NCI-H510A (cell line): ENCODE data around the gene NAALADL2.
"Not testable (repeated sequence)": the region's sequence is repeated elsewhere in the genome, so short reads cannot be mapped to it uniquely, and the experiment has no call there.

Experiments
- DNase-seq: peaks from one replicate; lab custom pipeline; 2025; lab: John Stamatoyannopoulos, UW

NAALADL2 gene

DNA sequence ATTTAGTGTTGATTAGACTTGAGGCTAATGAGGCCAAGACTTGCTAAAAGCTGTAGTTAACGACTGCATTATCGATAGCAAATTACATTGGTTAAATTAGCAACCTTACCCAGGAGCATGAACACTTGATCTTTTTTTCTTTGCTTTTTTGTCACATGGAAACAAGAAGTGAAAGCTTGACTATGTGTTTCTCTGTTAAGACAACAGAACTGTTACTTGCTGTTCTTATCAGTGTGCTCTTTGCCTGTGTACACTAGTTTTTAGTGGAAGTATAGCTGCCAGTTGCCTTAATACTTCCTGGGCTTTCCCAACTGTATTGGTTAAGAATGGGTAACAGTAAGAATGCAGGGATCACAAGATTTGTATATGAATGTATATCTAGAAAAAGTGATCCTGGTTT is 625.5 kb downstream of the NAALADL2 start:
- DNase-seq = no peak

DNA sequence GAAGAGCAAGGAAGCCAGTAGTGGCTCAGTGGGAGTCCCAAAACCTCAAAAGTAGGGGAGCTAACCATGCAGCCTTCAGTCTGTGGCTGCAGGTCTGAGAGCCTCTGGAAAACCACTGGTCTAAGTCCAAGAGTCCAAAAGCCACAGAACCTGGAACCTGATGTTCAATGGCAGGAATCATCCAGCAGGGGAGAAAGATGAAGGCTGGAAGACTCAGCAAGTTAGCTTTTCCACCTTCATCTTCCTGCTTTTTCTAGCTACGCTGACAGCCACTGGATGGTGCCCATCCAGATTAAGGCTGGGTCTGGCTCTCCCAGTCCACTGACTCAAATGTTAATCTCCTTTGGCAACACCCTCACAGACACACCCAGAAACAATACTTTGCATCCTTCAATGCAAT is 626.3 kb downstream of the NAALADL2 start:
- no peak for DNase-seq

DNA sequence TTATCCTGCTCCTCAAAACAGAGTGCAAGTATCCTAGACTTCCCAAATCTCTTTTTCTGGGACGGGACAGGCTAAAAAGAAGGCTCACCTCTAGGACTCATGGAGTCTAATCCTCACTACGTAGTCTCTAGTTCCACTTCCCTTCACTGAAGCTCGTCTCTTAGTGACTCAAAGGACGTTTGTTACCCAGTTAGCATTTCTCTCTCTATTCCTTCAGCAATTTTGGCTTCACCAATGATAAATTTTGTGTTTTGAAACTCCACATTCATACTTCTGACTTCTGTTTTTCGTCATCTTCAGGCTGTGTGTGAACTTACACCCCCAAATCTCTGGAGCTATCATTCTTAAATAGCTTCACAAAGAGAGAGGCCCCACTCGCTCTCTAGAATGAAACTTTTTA is 627.1 kb downstream of the NAALADL2 start:
- DNase-seq = no peak

DNA sequence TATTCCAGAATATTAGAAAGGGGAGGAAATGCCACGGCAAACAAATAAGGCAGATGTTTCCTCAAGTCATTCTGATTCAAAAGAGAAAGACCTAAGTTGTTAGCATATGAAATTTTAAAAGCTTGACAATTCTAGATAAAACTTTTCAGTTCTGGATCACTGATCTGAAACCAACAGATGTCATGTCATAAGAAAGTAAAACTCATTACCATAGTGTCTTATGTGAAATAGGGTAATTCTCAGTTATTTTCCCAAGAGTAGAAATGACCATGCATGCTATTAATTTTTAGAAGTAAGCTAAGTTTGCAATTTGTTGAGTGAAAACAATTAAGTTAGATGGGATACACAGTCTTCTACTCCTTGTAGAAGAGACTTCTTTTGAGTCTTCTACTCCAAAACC is 630.3 kb downstream of the NAALADL2 start:
- no peak for DNase-seq

DNA sequence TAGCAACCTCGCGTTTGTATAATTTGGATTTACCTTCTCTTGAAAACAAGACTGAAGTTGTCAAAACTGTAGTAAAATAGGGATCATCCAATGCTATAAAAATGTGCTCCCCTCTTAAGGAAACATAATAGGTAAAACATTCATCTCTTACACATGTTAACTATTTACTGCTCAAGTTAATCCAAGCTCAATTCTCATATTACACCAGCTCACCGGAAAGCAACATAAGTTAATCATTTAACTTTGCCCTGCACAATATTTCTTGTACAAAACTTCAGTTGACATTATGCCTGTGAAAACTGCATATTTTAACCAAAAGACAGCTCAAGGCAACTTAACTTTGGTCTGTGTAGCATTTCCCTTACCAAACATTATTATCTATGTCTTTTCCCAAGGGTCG is 634.2 kb downstream of the NAALADL2 start:
- no peak for DNase-seq

DNA sequence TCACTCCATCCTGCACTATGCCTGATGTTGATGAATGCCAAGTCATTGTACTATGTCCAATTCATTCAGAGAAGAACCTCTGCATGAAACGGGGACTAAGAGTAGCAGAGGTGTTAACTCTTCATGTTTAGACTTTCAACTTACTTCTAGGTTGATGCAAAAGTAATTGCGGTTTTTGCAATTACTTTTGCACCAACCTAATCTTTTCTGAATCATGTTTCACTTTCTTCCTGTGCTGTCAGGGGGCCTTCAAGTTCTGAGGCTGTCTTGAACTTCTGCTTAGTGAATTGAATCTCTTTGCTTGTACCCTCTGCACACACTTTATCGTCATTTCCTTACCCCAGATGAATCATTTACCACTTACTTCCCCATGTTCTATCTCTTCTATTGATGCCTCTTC is 636.2 kb downstream of the NAALADL2 start:
- DNase-seq = no peak

DNA sequence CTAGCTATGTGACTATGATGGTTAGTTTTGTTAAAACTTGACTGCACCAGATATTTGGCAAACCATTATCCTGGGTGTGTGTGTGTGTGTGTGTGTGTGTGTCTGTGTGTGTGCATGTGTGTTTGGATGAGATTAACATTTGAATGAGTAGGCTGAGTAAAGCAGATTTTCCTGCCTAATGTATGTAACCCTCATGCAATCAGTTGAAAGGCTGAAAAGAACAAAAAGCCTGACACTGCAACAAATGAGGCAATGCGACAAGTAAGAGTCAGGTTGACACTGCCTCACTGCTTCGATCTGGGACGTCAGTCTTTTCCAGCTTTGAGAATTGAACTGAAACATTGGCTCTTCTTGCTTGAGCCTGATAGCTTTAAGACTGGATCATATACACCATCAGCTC is 643.0 kb downstream of the NAALADL2 start:
- no peak for DNase-seq

DNA sequence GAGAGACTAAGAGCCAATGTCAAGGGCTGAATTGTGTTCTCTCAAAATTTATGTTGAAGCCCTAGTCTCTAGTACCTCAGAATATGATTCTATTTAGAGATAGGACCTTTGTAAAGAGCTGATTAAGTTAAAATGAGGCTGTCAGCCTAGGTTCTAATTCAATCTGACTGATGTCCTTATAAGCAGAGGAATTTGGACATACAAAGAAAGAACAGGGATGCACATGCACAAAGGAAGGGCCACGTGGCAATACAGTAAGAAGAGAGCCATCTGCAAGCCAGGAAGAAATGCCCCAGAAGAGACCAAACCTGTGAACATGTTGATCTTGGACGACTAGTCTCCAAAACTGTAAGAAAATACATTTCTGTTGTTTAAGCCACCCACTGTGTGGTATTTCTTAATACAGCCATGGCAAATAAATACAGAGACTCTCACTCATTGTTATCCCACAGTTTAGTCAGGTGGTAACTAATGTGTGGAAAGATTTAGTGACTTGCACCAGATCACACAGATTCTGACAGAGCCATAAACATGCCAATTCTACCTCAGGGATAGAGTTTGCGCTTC is 652.2 kb downstream of the NAALADL2 start:
- DNase-seq = no peak

DNA sequence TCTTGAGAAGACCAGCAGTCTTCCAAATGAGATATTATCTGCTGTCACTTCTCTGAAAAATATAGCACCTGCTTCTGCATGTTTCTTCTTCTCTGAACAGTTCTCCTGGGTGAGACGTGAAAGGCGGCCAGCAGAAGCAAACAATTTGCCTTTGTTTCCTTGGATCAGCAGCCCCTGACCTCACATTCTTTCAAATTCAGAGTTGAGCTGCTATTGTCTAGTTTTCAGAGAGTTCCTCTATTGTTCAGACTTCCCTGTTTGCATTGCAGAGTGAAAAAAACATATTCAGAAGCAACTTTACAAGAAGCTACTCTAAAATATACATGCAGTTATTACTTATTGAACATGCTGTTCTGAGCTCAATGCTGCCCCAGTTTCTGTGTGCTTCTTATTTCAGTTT is 653.6 kb downstream of the NAALADL2 start:
- no peak for DNase-seq

DNA sequence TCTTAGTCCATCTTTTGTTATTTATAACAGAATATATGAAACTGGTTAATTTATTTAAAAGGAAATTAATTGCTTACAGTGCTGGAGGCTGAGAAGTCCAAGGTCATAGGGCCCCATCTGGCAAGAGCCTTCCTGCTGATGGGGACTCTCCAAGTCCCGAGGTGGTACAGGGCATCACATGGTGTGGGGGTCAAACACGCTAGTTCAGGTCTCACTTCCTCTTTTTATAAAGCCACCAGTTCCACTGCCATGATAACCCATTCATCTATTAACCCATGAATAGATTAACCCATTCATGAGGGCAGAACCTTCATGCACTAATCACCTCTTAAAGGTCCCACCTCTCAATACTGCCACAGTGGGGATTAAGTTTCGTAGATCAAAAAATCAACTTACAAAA is 659.3 kb downstream of the NAALADL2 start:
- DNase-seq = no peak

DNA sequence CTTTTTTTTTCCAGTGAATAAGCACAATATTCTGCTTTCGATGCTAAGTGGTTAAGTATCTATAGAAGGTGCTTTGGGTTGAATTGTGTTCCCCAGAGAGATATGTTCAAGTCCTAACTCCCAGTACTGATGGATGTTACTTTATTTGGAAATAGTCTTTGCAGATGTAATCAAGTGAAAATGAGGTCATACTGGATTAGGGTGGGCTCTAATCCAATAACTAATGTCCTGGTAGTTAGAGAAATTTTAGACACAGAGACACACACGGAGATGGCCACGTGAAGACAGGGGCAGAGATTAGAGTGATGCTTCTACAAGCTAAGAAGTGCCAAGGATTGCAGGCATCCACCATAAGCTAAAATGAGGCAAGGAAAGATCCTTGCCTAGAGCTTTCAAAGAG is 662.3 kb downstream of the NAALADL2 start:
- no peak for DNase-seq

DNA sequence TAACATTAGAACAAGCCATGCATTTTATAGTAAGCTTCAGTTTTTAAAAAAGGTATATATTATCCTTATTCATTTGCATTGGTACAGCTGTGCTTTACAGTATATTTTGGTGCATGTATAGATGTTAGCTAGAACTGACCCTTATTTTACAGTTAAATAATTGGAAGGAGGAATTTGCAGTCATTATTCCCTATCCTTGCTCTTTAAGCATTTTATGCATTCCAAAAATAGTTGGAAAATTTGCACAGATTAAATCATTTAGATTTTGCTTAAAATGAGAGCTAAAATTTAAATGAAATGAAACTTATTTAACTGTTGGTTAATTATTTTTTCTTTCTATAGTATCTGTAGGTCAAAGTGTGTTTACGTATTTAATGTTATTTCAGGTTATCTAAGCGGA is 667.1 kb downstream of the NAALADL2 start:
- no peak for DNase-seq

DNA sequence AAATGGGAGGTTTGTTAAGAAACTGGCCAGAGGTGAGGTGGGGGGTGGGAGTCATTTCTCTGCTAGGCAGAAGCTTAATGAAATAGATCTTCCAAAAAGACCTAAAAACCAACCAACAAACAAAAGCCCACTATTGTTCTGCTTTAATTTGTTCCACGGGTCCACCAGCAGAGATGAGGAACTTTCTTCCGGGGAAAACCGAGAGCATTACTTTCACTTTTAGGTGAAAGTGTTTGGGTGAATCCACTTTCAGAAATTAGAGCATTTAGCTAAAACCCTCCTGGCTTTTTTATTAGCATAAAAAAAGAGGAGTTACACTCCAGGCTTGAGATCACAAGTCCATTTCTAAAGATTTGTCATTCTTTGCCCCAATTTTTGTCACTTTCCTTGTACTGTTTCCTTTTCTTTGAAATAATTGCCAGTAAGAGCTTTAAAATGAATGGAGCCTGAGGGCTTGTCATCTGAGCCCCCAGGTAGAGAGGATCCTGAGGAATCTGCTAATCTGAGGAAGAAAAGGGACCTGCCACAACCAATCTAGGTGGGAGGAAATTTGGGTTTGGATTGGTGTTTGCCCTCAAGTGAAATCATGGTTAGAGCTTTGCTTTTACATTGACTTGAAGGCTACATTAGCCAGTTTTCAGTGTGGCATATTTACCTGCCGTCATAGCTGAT is 667.6 kb downstream of the NAALADL2 start:
- DNase-seq = no peak

DNA sequence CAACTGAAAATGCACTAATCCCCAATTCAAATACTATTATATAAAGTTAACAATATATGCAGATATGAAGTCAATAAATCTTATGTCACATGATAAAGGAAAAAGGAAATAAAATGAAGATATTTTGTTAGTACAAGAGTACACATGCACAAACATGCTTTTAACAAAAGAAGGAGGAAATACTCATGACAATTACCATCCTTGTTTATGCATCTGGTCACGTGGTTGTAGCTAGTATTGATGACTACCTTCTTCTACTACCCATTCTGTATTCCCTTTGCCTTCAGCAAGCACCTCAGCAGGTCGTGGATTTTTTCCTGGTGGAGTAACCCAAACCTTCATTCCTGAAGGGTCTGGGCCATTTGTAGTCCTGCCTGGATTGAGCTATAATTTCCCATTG is 669.6 kb downstream of the NAALADL2 start:
- not testable (repeated sequence) for DNase-seq

DNA sequence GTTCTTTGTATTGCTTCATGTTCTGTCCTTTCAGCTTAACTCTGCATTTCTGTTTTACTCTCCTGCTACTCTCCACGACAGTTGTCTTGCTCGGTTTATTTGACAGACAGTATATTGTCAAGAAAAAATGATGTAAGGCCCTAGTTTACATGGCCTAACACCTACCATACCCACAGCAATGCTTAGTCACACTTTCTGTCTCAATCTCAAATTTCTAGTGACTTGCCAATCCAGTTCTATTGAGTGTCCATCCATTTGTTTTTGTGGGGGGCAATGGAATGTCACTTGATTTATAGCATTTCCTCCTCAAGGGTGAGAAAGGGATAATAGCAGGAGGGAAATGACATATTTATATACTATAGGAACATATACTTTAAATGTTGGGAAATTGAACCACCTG is 676.2 kb downstream of the NAALADL2 start:
- DNase-seq = no peak

DNA sequence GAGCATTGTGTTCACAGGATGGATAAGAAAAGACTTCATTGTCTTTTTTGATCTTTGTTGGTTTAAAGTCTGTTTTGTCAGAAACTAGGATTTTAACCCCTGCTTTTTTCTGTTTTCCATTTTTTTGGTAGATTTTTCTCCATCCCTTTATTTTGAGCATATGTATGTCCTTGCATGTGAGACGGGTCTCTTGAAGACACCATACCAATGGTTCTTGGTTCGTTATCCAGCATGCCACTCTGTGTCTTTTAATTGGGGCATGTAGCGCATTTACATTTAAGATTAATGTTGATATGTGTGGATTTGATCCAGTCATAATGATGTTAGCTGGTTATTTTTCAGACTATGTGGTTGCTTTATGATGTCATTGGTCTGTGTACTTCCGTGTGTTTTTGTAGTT is 687.0 kb downstream of the NAALADL2 start:
- no peak for DNase-seq

DNA sequence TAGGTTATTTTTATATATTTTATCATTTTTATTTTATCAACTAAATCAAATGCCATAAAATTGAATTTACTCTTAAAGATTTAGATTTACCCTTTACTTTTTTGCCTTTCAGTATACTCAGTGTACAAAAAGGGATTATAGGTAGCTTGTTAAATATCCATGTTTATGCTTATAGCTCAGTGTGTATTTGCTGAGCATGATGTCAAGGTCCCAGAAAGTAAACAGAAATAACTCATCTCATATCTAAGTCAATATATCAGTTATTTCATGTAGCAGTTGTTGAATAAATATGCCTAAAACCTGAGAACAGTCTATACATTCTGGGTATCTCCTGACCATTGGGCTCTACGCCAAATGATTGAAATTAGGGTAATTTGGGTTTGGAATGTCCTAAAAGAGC is 693.8 kb downstream of the NAALADL2 start:
- DNase-seq = no peak

DNA sequence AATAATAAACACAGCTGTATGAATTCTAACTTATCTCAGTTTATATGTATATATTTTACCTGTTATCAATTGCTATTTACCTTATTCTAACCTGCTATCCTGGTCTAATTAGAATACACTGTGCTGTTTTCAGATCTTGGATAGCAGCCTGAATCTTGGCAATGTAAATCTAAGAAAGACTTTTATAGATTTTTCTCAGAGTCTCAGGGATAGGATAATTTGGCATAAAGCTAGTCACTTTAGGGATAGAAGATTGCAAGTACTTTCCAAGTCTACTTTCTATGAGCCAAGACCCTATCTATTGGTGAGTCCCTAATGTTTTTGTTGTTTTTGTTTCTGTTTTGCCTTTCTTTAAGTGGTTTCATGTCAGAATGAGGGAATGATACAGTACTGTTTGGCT is 695.7 kb downstream of the NAALADL2 start:
- DNase-seq = no peak

DNA sequence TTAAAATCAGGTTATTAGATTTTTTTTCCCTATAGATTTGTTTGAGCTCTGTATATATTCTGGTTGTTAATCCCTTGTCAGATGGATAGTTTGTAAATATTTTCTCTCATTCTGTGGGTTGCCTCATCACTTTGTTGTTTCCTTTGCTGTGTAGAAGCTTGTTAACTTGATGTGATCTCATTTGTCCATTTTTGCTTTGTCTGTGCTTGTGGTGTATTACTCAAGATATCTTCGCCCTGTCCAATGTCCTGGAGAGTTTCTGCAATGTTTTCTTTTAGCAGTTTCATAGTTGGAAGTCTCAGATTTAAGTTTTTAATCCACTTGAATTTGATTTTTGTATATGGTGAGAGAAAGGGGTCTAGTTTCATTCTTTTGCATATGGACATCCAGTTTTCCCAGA is 699.1 kb downstream of the NAALADL2 start:
- DNase-seq = no peak

DNA sequence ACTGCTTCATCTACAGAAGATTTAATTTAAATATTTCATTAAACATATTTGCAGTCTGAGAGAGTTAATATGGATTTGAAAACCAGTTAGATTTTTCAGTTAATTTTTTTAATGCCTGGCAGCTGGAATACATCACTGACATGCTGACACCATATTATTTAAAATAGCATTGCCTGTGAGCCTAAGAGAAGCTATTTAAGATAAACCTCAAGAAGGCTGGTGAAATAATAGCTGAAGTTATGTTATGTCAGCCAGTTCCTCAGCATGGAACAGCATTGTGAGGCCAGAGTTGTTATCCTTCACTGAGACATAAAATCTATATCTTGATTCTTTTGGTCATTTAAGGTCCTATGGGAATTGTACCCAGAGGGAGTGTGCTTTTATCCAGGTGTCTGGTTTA is 705.2 kb downstream of the NAALADL2 start:
- DNase-seq = no peak

DNA sequence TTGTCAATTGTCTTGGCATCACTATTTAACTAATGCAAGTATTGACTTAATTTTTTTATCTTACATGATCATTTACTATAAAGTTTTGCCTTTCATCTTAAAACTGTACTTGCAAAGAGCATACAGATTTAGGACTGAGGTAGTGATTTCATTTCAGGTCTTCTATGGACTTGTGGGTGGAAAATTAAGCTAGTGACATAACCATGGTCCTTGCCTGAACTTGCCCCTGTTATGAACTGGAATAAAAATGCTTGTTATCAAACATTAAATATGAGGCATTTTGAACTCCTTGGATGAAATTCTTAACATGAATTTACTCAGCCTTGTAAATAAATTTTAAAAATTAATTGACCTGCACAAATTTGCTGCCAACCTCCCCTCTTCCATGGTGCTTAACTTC is 712.0 kb downstream of the NAALADL2 start:
- no peak for DNase-seq

DNA sequence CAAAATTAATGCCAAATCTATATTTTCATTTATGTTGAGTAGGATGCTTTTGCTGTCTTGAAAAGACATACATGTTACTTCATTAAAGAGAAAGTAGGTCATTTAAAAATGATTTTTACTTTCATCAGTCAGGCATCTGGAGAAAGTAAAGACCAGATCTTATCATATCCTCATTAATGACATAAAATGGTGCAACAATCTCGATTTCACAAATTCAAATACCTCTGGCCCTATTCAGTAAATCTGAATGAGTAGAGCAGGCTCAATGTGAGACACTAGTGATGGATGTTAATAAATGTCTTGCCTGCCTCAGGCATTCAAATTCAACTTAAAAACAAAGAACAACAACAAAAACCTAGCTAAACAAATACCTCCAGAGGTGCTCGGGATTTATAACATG is 714.1 kb downstream of the NAALADL2 start:
- DNase-seq = no peak

DNA sequence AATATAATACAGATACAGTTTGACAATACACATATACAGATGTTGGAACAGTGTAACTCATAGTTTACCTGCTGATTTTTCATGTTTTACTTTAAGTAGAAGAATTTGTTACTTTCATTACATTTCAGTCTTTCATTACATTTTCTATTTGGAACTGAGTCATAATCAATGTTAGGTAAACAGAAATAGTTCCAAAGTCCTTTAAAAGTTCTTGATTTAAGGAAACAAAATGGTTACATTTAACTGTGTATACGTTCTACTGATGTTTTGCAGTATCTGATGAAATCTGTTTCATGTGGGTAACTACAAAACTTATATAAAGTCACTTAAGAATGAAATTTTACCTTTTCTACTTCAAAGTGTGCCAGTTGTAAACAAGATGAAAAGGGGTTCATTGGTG is 721.2 kb downstream of the NAALADL2 start:
- DNase-seq = no peak

DNA sequence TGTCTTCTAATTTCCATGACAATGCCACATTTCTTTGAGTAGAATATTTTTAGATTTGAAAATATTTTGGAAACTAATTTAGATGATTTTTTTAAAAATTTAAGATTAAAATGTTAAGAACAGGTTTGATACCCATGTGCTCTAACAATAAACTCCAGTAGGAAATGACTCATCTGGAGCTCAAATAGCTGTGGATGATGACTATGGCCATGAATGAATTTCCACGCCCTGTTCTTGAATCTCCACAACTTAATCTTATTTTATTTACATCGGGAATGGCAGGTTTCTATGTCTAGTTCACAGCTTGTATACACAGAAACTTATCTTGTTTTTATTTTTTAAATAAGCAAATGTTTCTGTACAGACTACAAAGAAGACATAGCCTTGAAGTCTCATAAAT is 726.8 kb downstream of the NAALADL2 start:
- DNase-seq = no peak
